Measurements from ENCODE around the gene AGRN. TPM values are rescaled to one million over a fixed set of nuclear protein-coding genes. Genes with fewer than 3 reads are reported as not detected.
"Not testable (repeated sequence)": the region's sequence is repeated elsewhere in the genome, so short reads cannot be mapped to it uniquely, and the experiment has no call there.

Gene AGRN
- total RNA-seq, 1 experiment from 2014 or later: 126 TPM

DNA sequence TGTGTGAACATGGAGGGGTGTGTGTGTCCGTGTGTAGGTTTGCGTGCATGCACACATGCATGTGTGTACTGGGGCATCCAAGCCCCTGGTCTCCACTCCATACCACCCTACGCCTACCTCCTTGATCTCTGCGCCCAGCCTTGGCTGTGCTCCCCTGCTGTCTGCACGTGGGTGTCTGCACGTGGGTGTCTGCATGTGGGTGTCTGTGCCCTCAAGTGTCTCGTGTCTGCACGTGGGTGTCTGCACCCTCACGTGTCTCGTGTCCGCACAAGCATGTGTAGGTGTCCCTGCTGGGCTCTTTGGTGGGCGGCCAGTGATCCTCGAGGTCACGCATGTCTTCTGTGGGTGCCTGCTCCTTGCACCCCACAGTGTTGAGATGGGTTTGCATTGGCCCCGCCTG is 33.1 kb downstream of the AGRN start:
- peaks cover 13% of the 10 kb centered on the region for H3K36me3 ChIP-seq (replicated peaks; ENCODE audit: control insufficient read depth, insufficient read depth, low read length)
- no peak overlapping the region for H3K4me3 ChIP-seq (ENCODE audit: insufficient read depth, low read depth, low read length)
- DNase-seq: no peak
- H3K27me3 ChIP-seq (ENCODE audit: control insufficient read depth, insufficient read depth, low read length): peaks cover 2% of the 10 kb centered on the region; the same call in 1 of the 2 replicates

DNA sequence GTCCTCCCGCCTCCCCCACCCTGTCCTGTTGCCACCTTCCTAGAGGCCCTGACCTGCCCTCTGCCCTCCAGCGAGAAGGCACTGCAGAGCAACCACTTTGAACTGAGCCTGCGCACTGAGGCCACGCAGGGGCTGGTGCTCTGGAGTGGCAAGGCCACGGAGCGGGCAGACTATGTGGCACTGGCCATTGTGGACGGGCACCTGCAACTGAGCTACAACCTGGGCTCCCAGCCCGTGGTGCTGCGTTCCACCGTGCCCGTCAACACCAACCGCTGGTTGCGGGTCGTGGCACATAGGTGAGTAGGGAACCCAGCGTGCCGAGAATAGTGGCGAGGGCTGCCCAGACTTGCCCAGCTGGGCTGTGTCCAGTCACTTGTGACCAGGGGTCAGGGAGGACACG is 33.8 kb downstream of the AGRN start:
- Histone ChIP-seq H3K36me3 (replicated peaks; ENCODE audit: control insufficient read depth, insufficient read depth, low read length) (peaks cover 13% of the 10 kb centered on the region), H3K4me3 (ENCODE audit: insufficient read depth, low read depth, low read length) (no peak overlapping the region), H3K27me3 (ENCODE audit: control insufficient read depth, insufficient read depth, low read length) (peaks cover 8% of the 10 kb centered on the region)
- no peak for DNase-seq

DNA sequence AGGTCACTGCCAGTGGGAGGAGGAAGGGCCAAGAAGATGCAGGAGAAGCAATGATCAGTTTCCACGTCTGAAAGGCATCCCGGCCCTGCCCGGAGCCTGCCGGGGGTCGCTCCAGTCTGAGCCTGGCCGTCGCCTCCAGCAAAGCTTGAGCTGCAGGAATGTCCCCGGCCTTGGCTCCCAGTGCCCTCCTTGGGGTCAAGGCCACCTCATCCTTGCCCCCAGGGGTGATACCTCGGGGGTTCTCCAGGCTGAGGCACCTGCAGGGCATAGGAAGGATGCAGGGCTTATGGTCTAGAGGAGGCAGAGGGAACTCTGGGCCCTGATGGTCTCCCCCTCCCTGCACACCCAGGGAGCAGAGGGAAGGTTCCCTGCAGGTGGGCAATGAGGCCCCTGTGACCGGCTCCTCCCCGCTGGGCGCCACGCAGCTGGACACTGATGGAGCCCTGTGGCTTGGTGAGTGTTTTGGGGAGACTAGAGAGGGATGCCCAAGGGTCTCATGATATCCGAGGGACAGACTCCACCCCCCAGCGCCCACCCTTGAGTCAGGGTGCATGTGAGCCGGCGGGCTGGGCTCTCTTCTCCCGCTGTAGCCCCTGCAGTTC is 34.3 kb downstream of the AGRN start:
- peaks cover 13% of the 10 kb centered on the region for H3K36me3 ChIP-seq (replicated peaks; ENCODE audit: control insufficient read depth, insufficient read depth, low read length)
- peaks cover 13% of the 10 kb centered on the region for H3K27me3 ChIP-seq (ENCODE audit: control insufficient read depth, insufficient read depth, low read length)
- no peak overlapping the region for H3K4me3 ChIP-seq (ENCODE audit: insufficient read depth, low read depth, low read length)
- DNase-seq: no peak

DNA sequence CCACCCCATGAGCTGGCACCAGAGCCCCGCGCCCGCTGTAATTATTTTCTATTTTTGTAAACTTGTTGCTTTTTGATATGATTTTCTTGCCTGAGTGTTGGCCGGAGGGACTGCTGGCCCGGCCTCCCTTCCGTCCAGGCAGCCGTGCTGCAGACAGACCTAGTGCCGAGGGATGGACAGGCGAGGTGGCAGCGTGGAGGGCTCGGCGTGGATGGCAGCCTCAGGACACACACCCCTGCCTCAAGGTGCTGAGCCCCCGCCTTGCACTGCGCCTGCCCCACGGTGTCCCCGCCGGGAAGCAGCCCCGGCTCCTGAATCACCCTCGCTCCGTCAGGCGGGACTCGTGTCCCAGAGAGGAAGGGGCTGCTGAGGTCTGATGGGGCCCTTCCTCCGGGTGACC is 35.1 kb downstream of the AGRN start:
- Histone ChIP-seq H3K36me3 (replicated peaks; ENCODE audit: control insufficient read depth, insufficient read depth, low read length) (peaks cover 13% of the 10 kb centered on the region), H3K4me3 (ENCODE audit: insufficient read depth, low read depth, low read length) (no peak overlapping the region), H3K27me3 (ENCODE audit: control insufficient read depth, insufficient read depth, low read length) (peaks cover 17% of the 10 kb centered on the region)
- no peak for DNase-seq

DNA sequence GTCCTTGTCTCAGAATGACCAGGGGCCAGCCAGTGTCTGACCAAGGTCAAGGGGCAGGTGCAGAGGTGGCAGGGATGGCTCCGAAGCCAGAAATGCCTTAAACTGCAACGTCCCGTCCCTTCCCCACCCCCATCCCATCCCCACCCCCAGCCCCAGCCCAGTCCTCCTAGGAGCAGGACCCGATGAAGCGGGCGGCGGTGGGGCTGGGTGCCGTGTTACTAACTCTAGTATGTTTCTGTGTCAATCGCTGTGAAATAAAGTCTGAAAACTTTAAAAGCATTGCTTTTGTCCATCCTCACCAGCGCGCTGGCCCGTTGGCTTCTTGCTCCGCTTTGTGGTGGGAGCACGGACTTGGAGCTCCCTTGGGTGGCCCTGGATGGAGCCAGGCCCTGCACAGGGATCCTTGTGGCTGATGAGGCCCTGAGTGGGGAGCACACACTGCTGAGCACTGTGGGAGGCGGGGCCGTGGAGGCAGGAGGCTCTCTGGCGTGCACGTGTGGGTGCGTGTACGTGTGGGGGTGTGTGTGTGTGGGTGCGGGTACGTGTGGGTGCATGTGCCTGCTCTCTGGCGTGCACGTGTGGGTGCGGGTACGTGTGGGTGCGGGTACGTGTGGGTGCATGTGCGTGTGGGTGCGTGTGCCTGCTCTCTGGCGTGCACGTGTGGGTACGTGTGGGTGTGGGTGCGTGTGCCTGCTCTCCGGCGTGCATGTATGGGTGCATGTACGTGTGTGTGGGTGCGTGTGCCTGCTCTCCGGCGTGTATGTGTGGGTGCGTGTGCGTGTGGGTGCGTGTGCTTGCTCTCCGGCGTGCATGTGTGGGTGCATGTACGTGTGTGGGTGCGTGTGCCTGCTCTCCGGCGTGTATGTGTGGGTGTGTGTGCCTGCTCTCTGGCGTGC is 36.2 kb downstream of the AGRN start:
- DNase-seq: no peak
- Histone ChIP-seq H3K27me3 (ENCODE audit: control insufficient read depth, insufficient read depth, low read length) (peaks cover 26% of the 10 kb centered on the region), H3K4me3 (ENCODE audit: insufficient read depth, low read depth, low read length) (no peak overlapping the region), H3K36me3 (replicated peaks; ENCODE audit: control insufficient read depth, insufficient read depth, low read length) (peaks cover 13% of the 10 kb centered on the region)

DNA sequence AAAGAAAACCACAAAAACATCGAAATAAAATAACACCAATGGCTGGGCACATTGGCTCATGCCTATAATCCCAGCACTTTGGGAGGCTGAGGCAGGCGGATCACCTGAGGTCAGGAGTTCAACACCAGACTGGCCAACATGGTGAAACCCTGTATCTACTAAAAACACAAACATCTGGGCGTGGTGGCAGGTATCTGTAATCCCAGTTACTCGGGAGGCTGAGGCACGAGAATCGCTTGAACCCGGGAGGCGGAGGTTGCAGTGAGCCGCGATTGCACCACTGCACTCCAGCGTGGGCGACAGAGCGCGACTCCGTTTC is 37.8 kb downstream of the AGRN start:
- DNase-seq; H3K36me3 ChIP-seq (replicated peaks; ENCODE audit: control insufficient read depth, insufficient read depth, low read length); H3K4me3 ChIP-seq (ENCODE audit: insufficient read depth, low read depth, low read length): not testable (repeated sequence)
- H3K27me3 ChIP-seq (ENCODE audit: control insufficient read depth, insufficient read depth, low read length): peaks cover 38% of the 10 kb centered on the region

DNA sequence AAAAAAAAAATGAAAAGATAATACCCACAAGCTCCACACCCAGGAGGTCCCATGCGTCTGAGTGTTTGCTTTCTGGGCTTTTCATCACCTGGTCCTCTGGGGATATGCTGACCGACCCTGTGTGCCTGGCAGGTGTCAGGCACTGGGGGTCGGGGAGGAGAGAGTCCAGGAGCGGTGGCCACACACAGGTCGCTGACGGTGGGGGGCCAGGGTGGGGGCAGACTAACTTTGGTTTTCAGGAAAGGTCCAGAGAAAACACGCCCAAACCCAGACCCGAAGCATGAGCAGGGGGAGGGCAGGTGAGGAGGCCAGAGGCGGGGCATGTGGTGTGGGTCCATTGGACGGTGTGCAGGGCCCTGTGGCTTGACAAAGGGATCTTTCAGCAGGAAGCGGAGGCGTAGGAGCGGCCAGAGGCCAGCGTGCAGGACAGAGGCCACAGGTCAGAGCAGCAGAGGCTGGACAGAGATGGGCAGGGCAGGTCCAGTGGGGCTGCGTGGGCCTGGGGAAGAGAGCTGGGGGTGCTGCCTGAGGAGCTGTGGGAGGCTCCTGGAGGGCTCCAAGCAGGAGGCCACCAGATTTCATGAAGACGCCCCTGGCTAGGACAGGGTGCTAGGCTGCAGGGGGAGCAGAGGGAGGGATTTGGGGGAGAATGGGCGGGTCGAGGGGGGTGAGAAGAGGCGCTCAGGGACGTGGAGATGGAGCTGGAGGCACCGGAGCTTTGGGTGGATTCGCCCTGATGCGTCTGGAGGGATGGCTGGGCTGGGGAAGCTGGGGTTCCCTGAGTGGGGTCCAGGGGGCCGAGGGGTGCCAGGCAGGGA is 38.4 kb downstream of the AGRN start:
- H3K36me3 ChIP-seq (replicated peaks; ENCODE audit: control insufficient read depth, insufficient read depth, low read length): peaks cover 1% of the 10 kb centered on the region; the same call in 1 of the 2 replicates
- H3K27me3 ChIP-seq (ENCODE audit: control insufficient read depth, insufficient read depth, low read length): peaks cover 44% of the 10 kb centered on the region
- H3K4me3 ChIP-seq (ENCODE audit: insufficient read depth, low read depth, low read length): peak overlapping the region; percentile 59; the same call in 1 of the 2 replicates
- DNase-seq: peak; percentile 76

DNA sequence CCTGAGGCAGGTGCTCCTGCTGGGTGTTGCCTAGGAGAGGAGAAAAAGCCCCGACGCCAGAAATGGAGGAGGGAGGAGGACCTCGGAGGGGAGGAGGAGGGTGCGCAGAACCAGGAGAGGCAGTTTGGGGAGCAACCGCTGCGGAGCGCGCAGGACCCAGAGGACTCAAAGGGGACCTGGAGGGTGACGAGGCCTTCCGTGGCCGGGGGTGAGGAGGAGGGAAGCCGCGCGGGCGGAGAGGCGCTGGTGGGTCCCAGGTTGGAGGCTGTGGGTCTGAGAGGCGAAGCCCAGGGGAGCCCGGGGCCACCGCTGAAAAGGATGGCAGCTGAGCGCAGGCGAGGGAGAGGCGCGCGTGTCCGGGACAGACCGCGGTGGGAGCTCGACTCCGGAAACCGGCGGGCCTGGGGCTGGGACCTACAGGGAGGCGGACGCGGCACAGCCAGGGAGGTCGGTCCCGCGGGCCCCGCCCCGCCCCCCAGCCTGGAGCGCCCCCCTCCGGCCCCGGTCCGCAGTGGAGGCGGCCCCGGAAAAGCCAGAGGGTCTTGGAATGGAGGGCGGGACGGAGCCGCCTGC is 39.1 kb downstream of the AGRN start:
- peaks cover 48% of the 10 kb centered on the region for H3K27me3 ChIP-seq (ENCODE audit: control insufficient read depth, insufficient read depth, low read length)
- H3K36me3 ChIP-seq (replicated peaks; ENCODE audit: control insufficient read depth, insufficient read depth, low read length): no peaks in the 10 kb centered on the region; the same call in 1 of the 2 replicates
- H3K4me3 ChIP-seq (ENCODE audit: insufficient read depth, low read depth, low read length): peak overlapping the region; percentile 59
- peak; percentile 98 for DNase-seq

DNA sequence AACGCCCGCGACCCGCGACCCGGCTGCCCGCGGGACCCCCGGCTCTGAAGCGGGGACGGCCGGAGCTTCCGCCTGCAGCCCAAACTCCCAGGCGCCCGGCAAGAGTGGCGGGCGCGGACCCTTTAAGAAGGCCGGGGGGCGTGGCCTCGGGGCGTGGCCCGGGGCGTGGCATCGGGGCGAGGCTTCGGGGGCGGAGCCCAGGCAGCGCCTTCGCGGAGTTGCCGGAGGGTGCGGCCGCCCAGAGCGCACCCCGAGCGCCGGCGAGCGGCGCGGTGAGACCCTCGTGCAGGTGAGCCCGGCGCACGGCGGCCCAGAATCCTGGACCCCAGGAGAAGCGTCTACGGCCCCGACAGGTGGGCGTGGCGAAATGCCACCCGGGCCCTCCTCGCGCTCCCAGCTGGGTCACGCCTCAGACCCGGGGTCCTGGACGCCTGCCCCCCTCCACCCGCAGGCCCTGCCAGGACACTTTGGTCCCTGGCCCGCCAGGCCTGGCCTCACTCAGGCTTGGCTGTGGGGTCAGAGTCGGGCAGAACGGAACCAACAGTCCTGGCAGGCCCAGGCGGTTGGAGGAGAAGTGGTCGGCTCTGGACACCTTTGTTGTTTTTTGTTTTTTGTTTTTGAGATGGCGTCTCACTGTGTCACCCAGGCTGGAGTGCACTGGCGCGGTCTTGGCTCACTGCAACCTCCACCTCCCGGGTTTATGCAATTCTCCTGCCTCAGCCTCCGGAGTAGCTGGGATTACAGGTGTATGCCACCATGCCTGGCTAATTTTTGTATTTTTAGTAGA is 39.8 kb downstream of the AGRN start:
- peak overlapping the region; percentile 59 for H3K4me3 ChIP-seq (ENCODE audit: insufficient read depth, low read depth, low read length)
- H3K27me3 ChIP-seq (ENCODE audit: control insufficient read depth, insufficient read depth, low read length): peaks cover 51% of the 10 kb centered on the region
- peak; percentile 100 for DNase-seq
- H3K36me3 ChIP-seq (replicated peaks; ENCODE audit: control insufficient read depth, insufficient read depth, low read length): no peaks in the 10 kb centered on the region; the same call in 1 of the 2 replicates

DNA sequence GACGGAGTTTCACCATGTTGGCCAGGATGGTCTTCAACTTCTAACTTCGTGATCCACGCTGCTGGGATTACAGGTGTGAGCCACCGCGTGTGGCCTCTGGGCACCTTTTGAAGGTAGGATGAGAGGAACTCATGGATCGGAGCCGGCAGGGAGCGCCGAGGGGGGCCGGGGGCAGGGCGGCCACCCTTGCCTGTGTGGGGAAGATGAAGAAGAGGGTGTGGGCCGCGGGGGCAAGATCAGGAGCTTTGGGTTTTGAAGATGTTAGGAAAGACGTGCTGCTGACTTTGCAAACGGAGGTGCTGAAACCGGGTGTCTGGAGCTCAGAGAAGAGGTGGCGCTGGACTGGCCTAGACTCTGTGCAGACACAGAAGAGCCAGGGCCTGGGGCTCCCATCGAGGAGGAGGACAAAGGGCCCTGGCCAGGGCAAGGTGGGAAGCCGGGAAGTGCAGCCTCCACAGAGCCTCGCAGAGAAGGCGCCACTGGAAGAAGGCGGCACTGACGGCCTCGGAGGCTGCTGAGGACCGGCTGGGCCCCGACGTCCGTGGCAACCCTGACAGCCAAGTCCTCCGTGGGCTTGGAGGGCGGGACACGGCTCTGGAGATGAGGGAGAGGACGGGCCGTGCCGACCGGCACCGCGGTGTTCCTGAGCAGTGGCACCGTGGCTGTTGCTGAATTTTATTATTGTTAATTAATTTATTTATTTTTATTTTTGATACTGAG is 40.5 kb downstream of the AGRN start:
- no peak overlapping the region for H3K4me3 ChIP-seq (ENCODE audit: insufficient read depth, low read depth, low read length)
- H3K27me3 ChIP-seq (ENCODE audit: control insufficient read depth, insufficient read depth, low read length): peaks cover 51% of the 10 kb centered on the region
- DNase-seq: peak; percentile 73
- no peaks in the 10 kb centered on the region for H3K36me3 ChIP-seq (replicated peaks; ENCODE audit: control insufficient read depth, insufficient read depth, low read length)

DNA sequence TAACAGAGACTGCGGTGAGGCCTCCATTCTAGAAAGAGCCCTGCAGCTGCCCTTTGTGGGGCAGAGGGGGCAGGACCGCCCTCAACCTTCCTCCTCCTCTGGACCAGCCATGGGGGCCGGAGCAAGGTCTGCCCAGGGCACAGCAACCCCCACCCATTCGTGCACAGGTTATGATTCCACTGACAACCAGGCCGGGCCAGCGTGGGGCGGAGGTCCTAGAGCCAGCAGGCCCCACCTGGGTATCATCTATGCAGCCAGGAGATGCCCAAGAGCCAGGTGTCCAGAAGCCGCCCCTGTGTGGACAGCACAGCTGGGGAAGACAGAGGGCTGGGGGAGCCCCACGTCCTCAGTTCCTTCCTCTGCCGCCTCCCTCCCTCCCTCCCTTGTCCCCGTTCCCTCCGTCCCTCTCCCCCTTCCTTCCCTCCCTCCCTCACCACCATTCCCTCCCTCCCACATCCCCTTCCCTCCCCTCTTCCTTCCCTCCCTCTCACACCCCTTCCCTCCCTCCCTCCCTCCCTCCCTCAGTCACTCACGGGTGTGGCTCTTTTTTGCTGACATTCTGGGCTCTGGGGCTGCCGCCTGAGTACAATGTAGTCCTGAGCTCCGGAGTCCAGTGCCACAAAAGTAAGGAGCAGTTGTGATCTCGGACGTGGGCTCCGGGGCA is 41.9 kb downstream of the AGRN start:
- DNase-seq: no peak
- Histone ChIP-seq H3K4me3 (ENCODE audit: insufficient read depth, low read depth, low read length) (no peak overlapping the region), H3K27me3 (ENCODE audit: control insufficient read depth, insufficient read depth, low read length) (peaks cover 52% of the 10 kb centered on the region), H3K36me3 (replicated peaks; ENCODE audit: control insufficient read depth, insufficient read depth, low read length) (no peaks in the 10 kb centered on the region)

DNA sequence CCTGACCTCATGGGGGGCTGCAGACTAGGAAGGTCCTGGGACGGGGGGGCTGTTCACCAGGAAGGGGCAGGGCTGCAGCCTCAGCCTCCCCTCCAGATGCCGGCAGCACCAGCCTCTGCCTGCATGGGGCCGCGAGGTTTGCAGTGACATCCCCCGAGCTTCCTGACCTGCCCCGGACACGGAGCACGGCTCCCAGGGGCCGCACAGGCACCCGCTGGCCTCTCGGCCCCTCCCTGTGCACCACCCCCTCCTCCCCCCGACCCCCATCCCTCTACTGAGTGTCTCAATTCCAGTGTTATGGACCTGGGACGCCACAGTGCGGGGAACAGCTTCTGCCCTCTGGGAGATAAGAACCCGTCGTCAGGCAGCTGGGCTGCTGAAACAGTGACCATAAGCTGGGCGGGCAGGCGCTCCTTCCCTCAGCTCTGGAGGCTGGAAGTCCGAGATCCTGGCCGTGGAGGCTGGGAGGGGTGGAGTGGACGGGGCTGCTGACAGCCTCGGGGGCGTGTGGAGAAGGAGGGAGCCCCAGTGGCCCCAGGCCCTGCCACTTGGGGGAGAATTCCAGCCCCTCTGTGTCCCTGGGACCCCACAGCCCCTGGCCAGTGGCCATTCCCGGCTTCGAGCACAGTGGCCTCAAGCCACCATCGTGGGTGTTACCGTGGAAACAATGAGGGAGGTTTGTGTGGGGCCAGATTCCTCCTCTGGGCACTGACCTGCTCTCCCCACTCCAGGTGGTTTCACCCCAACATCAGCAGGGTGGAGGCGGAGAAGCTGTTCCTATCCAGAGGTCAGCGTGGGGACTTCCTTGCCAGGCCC is 42.6 kb downstream of the AGRN start:
- DNase-seq: peak; percentile 77

More for the DNA sequence above, 42.6 kb downstream of the AGRN start:
- peaks cover 51% of the 10 kb centered on the region for H3K27me3 ChIP-seq (ENCODE audit: control insufficient read depth, insufficient read depth, low read length)
- H3K36me3 ChIP-seq (replicated peaks; ENCODE audit: control insufficient read depth, insufficient read depth, low read length): no peaks in the 10 kb centered on the region
- H3K4me3 ChIP-seq (ENCODE audit: insufficient read depth, low read depth, low read length): no peak overlapping the region
